Measurements from ENCODE around the gene KIRREL3. TPM values are rescaled to one million over a fixed set of nuclear protein-coding genes. Genes with fewer than 3 reads are reported as not detected.

Gene KIRREL3
- total and polyA plus RNA-seq, 2 of the 8 experiments (the other 6 are each of a cell fraction or from before 2014, with no cell fraction given) = 0.29 to 0.32 TPM

- no peak for TF ChIP-seq RNF2 (IDR thresholded peaks at IDR 0.05; ENCODE audit: borderline replicate concordance, low read depth, low read length, missing control alignments, poor library complexity, severe bottlenecking)
- TF ChIP-seq YY1 (IDR thresholded peaks at IDR 0.05; ENCODE audit: low read depth, low read length) = 0 out of 2 replicates have a peak, but pooled peaks have one; percentile 23
- no peak for TF ChIP-seq ZNF274 (IDR thresholded peaks at IDR 0.05; ENCODE audit: borderline replicate concordance, extremely low read depth, low read length)
- TF ChIP-seq JUND (IDR thresholded peaks at IDR 0.05; ENCODE audit: low read length) = no peak
- no peak for TF ChIP-seq NRF1 (IDR thresholded peaks at IDR 0.05; ENCODE audit: low read depth, low read length)
- no peak for TF ChIP-seq SP4 (IDR thresholded peaks at IDR 0.05; ENCODE audit: low read length)
- TF ChIP-seq TCF12 (IDR thresholded peaks at IDR 0.05; ENCODE audit: low read depth, low read length) = no peak
- TF ChIP-seq POLR2AphosphoS5 (IDR thresholded peaks at IDR 0.05; ENCODE audit: low read depth, low read length) = no peak
- TF ChIP-seq CHD2 (IDR thresholded peaks at IDR 0.05; ENCODE audit: low read length) = no peak
- TF ChIP-seq EZH2 (IDR thresholded peaks at IDR 0.05; ENCODE audit: low read depth, low read length, severe bottlenecking) = no peak
- TF ChIP-seq EGR1 (IDR thresholded peaks at IDR 0.05; ENCODE audit: borderline replicate concordance, low read depth, low read length) = no peak
- no peak for TF ChIP-seq GABPA (IDR thresholded peaks at IDR 0.05; ENCODE audit: borderline replicate concordance, insufficient read depth, low read length)
- TF ChIP-seq FOSL1 (IDR thresholded peaks at IDR 0.05; ENCODE audit: insufficient read depth, low read depth, low read length) = no peak
- TF ChIP-seq SIRT6 (IDR thresholded peaks at IDR 0.05; ENCODE audit: low read length) = no peak
- TF ChIP-seq SUZ12 (IDR thresholded peaks at IDR 0.05; ENCODE audit: low read length) = no peak
- TF ChIP-seq ATF2 (IDR thresholded peaks at IDR 0.05; ENCODE audit: low read length) = no peak
- TF ChIP-seq TAF1 (IDR thresholded peaks at IDR 0.05; ENCODE audit: low read depth, low read length) = no peak
- TF ChIP-seq CHD1 (IDR thresholded peaks at IDR 0.05; ENCODE audit: low read depth, low read length) = no peak
- no peak for TF ChIP-seq EP300 (IDR thresholded peaks at IDR 0.05; ENCODE audit: borderline replicate concordance in 1 of 2, low read depth in 2 of 2, low read length in 2 of 2)
- no peak for TF ChIP-seq USF2 (IDR thresholded peaks at IDR 0.05; ENCODE audit: low read length)
Observed at GRCh38 chr11:126601550-126602215, 398.9 kb downstream of the KIRREL3 start (continued).

Data from H1 (cell line).